Measurements from ENCODE around the gene LRRC8E.

- TF ChIP-seq POLR2A (IDR thresholded peaks at IDR 0.05), result no peak
- no peak for TF ChIP-seq CTCF (IDR thresholded peaks at IDR 0.05)
Observed at GRCh38 chr19:7881910-7882309, 6.4 kb upstream of the LRRC8E start.
